IPS-15b (cell line): ENCODE measurements around the gene TULP3.

Experiments used
- H3K27me3 ChIP-seq: one replicate; pipeline ENCODE4 v1.6.1; 2013; ENCODE audit warnings: low read length; ENCODE audit not compliant: control insufficient read depth, insufficient read depth
- H3K36me3 ChIP-seq: one replicate; pipeline ENCODE4 v1.6.1; 2013; ENCODE audit warnings: low read length; ENCODE audit not compliant: control insufficient read depth, insufficient read depth
- H3K4me1 ChIP-seq: one replicate; pipeline ENCODE4 v1.6.1; 2013; ENCODE audit warnings: mild to moderate bottlenecking, low read length; ENCODE audit not compliant: control insufficient read depth, insufficient read depth
- H3K4me3 ChIP-seq: one replicate; pipeline ENCODE4 v1.5.1; 2013; ENCODE audit warnings: low read depth, low read length
- H3K9ac ChIP-seq: one replicate; pipeline ENCODE4 v1.6.1; 2013; ENCODE audit warnings: low read depth, mild to moderate bottlenecking, low read length
- H3K9me3 ChIP-seq: one replicate; pipeline ENCODE4 v1.6.1; 2013; ENCODE audit warnings: mild to moderate bottlenecking, low read length; ENCODE audit not compliant: control insufficient read depth, insufficient read depth

TULP3 gene, protein sequence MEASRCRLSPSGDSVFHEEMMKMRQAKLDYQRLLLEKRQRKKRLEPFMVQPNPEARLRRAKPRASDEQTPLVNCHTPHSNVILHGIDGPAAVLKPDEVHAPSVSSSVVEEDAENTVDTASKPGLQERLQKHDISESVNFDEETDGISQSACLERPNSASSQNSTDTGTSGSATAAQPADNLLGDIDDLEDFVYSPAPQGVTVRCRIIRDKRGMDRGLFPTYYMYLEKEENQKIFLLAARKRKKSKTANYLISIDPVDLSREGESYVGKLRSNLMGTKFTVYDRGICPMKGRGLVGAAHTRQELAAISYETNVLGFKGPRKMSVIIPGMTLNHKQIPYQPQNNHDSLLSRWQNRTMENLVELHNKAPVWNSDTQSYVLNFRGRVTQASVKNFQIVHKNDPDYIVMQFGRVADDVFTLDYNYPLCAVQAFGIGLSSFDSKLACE

DNA sequence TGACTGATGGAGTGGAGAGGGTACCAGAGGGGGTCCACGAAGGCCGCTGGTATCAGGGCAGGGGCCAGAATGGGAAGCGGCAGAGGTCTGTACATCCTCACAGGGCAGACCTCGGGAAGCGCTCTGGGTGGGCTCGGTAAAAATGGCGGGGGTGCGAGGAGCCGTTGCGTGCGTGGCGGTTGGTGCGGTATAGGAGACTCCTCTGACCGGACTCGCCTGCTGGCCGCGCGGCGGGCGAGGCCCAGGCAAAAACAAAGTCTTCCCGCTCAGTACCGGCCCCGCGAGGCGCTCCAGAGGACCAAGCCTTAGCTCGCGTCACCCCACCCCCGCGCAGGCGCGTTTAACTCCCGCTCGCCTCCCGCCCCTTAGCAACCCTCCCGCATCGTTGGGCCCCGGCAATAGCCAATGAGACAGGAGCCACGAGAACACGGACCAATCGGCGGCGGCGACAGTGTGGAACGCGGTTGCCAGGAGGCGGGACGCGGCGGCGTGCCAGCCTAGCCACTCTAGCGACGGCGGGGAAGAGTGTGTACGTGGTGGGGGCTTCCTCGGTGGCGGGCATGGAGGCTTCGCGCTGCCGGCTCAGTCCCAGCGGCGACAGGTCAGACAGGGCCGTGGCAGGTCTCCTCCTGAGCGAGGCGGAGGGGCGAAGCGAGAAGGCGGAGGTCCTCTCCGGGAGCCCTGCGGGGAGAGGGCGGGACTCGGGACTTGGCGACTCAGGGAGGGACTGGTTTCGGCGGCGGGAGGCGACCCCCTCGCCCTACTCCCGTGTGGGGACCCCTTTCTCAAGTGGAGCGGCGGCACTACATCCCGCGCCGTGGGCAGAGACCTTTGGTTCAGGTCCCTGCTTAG is at the start of gene TULP3:
Gene TULP3, plus strand, starts transcription at position 504 of the 852 bp plus-strand sequence. Its CDS starts 57 bp downstream, at position 561.
- Histone ChIP-seq H3K36me3 (peaks cover 20% of the 10 kb centered on the region), H3K9me3 (no peaks in the 10 kb centered on the region), H3K9ac (peak within 1 kb of the TSS; percentile 62)

DNA sequence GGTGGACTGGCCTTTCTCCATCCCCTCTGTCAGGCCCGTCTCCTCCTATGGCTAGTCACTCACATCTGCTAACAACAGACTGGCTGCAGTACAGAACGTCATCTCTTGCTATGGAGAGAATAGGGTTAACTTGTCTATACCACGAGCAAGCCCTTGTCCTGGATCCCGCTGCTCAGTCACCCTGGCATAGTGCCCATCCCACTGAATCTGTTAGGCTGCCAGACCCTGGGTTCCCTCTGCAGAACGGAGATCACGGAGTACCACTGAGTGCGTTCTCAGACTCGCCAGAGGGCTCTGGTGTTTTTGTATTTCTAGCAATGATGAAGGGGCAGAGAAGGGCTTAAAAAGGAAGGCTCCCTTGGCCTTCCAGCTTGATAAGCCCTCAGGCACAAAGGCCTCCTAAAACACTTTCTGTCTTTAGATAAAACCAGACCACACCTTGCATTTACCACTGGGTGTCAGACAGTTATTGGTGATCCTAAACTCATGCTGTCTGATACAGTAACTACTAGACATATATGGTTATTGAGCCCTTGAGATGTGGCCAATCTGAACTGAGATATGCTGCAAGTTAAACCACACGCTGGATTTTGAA is 49.5 kb upstream of the TULP3 start:
- Histone ChIP-seq H3K9me3 (no peaks in the 10 kb centered on the region), H3K4me1 (peaks cover 4% of the 10 kb centered on the region), H3K36me3 (peaks cover 2% of the 10 kb centered on the region), H3K9ac (no peak overlapping the region), H3K27me3 (no peaks in the 10 kb centered on the region), H3K4me3 (no peak overlapping the region)

More for the DNA sequence above, at the start of gene TULP3:
- H3K27me3 ChIP-seq = no peaks in the 10 kb centered on the region
- H3K4me3 ChIP-seq = peak within 1 kb of the TSS; percentile 77
- H3K4me1 ChIP-seq = no peaks in the 10 kb centered on the region

DNA sequence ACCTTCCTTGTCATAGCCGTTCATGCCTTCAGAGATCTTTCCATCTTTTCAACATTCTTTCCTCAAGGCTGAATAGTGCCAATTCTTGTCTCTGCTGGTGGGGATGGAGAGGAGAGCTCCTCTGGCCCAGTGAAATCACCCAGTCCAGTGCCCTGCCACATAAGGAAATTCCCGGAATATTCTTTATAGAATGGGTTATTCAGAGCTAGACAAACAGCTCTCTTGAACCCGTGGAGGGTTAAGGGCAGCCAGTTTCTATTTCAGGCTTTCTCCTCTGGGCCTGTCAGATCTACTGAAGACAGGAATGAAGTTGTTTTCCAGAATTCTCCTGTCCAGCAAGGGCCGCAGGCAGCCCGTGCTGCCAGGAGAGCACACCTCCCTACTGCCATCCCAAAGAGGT is 47.7 kb upstream of the TULP3 start:
- Histone ChIP-seq H3K9ac (no peak overlapping the region), H3K4me3 (no peak overlapping the region), H3K36me3 (no peaks in the 10 kb centered on the region), H3K4me1 (peaks cover 8% of the 10 kb centered on the region), H3K27me3 (no peaks in the 10 kb centered on the region), H3K9me3 (no peaks in the 10 kb centered on the region)

DNA sequence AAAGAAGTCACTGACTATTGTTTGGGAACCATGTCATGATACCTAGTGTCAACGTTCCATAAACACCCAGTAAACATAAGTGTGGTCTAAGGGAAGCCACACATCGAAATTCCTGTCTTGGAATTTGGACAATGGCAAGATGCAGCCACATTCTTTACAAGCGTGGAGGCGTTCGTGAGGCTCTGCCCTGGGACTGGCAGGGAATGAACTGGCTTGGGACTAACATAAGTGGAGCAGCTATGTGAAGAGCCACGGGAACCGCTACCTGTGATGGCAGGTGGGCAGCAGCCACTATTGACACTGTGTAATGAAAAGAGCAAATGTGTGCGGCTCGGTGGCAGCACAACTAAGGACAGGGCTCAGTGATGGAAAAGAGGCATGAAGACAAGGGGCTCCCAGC is 45.9 kb upstream of the TULP3 start:
- Histone ChIP-seq H3K27me3 (no peaks in the 10 kb centered on the region), H3K4me3 (no peak overlapping the region), H3K9me3 (no peaks in the 10 kb centered on the region), H3K4me1 (peaks cover 8% of the 10 kb centered on the region), H3K36me3 (no peaks in the 10 kb centered on the region), H3K9ac (no peak overlapping the region)

DNA sequence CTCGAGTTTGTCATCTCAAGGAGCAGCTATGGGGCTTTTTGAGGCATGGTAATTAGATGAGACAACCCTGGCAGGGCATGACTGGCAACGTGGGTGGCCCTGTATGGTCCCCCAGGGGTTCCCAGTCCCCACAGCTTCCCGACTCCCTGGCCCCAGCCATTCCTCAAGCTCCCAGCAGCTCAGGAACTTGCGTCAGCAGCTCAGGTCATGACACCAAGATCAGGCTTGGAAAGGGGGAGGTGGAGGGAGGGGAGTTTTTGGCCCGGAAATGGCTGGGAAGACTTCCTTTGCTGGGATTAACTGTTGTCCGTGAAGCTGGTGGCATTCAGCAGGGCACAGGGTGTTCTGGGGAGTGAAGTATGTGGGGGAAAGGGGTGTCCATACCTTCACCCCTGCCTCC is 45.4 kb upstream of the TULP3 start:
- H3K36me3 ChIP-seq = no peaks in the 10 kb centered on the region
- H3K4me1 ChIP-seq = peaks cover 8% of the 10 kb centered on the region
- H3K9me3 ChIP-seq = no peaks in the 10 kb centered on the region
- no peak overlapping the region for H3K9ac ChIP-seq
- no peak overlapping the region for H3K4me3 ChIP-seq
- no peaks in the 10 kb centered on the region for H3K27me3 ChIP-seq

DNA sequence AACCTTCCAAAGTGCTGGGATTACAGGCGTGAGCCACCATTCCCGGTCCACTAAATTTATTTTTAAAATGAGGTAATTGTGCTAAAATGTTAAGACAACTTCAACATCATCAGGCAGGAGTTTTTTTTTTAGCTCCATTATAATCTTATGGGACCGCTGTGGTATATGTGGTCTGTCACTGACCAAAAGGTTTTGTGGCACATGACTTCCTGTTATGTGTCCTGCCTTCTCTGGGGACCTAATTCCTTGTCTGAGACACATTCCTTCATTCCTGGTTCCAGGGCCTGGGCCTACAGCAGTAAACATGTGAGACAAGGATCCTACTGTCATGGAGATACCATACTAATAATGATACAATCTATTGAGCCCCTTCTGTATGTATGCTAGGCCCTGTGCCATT is 38.8 kb upstream of the TULP3 start:
- Histone ChIP-seq H3K9me3 (no peaks in the 10 kb centered on the region), H3K9ac (no peak overlapping the region), H3K4me1 (no peaks in the 10 kb centered on the region), H3K27me3 (no peaks in the 10 kb centered on the region), H3K4me3 (no peak overlapping the region), H3K36me3 (no peaks in the 10 kb centered on the region)

DNA sequence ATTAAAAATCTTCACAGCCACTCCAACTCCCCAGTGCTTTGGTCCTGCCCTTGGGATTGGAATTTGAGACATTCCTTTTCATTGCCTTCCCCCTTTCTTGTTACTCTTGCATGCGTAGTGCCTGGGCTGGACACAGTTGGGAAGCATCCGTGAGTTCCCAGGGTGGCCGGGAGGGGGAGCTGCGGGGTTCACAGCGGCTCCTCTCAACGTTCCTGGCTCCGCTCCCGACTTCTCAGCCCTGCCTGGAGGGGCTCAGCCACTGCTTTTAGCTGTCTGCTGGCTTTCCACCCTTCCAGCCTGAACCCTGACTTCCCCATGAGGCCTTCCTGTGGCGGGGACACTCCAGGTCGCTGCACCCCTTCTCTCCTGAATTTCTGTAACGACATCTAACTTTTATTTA is 37.1 kb upstream of the TULP3 start:
- Histone ChIP-seq H3K4me3 (no peak overlapping the region), H3K27me3 (no peaks in the 10 kb centered on the region), H3K4me1 (no peaks in the 10 kb centered on the region), H3K9ac (no peak overlapping the region), H3K9me3 (no peaks in the 10 kb centered on the region), H3K36me3 (peaks cover 4% of the 10 kb centered on the region)

DNA sequence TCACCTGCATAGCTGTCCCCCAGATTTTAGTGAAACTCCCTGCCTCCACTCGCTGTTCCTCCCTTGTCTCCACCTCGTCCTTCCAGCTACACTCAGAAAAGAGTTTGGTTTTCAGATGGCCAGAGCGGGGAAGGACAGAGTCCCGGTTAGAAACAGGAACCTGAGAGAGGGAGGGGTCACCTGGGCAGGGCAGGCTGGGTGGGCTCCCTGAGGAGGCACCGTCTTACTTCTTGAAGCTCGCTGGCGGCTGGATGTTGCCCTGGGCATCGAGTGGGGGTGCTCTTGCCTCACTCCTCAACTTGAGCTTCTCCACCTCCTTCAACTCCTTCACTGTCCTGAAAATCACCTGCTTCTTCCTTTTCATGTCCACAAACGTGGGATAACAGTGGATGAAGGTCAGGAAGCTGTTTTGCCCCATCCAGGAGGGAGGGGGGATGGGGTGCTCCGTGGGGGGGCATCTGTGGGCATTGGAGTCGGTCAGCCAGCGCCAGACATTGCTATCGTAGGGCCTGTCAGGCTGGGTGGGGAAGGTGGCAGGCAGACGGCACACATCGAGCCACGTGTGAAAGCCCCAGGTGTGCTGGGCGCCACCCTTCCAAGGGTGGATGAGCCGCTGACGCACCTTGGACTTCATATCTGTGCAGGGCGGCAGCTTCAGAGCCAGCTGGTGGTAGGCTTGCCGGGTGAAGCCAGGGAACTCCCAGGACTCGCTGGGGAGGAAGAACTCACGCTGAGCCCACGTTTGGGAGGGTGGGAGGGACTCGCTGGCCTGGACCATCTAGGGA is 35.8 kb upstream of the TULP3 start:
- Histone ChIP-seq H3K9me3 (no peaks in the 10 kb centered on the region), H3K27me3 (no peaks in the 10 kb centered on the region), H3K4me3 (no peak overlapping the region), H3K36me3 (peaks cover 14% of the 10 kb centered on the region), H3K4me1 (no peaks in the 10 kb centered on the region), H3K9ac (no peak overlapping the region)

DNA sequence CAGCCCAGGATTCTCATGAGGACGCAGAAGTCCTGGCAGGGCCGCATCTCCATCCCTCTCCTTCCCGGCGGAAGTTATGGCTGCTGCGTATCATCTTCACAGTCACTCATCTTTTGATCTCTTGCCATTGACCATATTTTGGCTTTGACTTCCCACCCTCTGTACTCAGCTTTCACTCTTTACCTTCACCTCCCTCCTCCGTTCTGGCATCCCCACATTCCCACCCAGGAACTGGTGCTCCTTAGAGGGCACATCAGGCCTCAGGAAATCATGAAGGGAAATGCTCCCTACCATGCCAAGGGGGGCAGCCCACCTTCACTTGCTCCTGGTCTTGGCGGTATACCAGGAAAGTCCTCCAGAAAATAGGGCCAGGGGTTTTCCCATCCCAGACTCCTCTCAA is 35.1 kb upstream of the TULP3 start:
- Histone ChIP-seq H3K9me3 (no peaks in the 10 kb centered on the region), H3K27me3 (no peaks in the 10 kb centered on the region), H3K4me1 (no peaks in the 10 kb centered on the region), H3K4me3 (no peak overlapping the region), H3K9ac (no peak overlapping the region), H3K36me3 (peaks cover 14% of the 10 kb centered on the region)

DNA sequence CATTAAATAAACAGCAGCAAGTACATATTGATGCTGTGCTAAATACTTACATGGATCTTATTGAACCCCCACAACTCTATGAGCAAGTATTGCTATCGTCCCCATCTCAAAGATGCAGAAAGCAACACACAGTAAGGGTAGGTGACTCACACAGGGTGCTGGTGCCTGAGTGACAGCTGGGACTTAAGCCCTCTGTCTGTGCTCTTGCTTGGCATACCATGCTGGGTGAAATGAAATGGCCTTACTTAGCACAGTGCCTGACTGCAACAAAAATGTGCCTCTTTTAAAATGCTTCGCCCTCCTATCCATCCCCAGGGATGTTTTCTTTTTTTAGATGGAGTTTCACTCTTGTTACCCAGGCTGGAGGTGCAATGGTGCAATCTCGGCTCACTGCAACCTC is 34.6 kb upstream of the TULP3 start:
- H3K36me3 ChIP-seq = peaks cover 14% of the 10 kb centered on the region
- H3K27me3 ChIP-seq = no peaks in the 10 kb centered on the region
- H3K4me3 ChIP-seq = no peak overlapping the region
- H3K4me1 ChIP-seq = no peaks in the 10 kb centered on the region
- no peak overlapping the region for H3K9ac ChIP-seq
- H3K9me3 ChIP-seq = no peaks in the 10 kb centered on the region

DNA sequence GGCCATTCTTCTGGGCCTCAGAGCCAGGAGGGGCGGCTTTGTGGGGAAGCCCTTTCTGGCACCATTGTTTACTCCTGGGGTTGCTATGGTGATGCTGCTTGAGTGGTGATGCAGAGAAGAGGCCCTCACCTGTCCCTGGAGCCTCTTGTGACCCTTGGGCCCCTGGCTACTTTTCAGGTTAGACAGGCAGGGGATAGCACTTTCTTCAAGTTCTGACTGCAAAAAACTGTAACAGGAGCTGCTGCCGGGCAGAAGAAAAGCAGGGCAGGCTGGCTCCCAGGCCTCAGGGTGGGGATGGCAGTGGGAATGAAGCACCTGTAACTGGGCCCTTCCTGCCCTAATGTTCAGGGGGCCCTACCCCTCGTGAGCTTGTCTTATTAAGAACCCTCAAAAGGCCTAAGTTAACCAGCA is 33.7 kb upstream of the TULP3 start, which contains the start of gene TEX52:
Gene TEX52, minus strand, starts transcription at position 19 of the 411 bp plus-strand sequence. Its CDS starts 13 bp downstream, at position 6.
- no peak within 1 kb of the TSS for H3K9ac ChIP-seq
- peaks cover 18% of the 10 kb centered on the region for H3K36me3 ChIP-seq
- no peak within 1 kb of the TSS for H3K4me3 ChIP-seq
- H3K9me3 ChIP-seq = no peaks in the 10 kb centered on the region
- H3K4me1 ChIP-seq = no peaks in the 10 kb centered on the region
- H3K27me3 ChIP-seq = no peaks in the 10 kb centered on the region
